ENCODE results near the gene LY9. TPM values are rescaled to one million over a fixed set of nuclear protein-coding genes. Genes with fewer than 3 reads are reported as not detected.

Gene LY9
- total RNA-seq, 3 donors from 2014 or later: 1.3 to 2.5 (median 2.3) TPM

DNA sequence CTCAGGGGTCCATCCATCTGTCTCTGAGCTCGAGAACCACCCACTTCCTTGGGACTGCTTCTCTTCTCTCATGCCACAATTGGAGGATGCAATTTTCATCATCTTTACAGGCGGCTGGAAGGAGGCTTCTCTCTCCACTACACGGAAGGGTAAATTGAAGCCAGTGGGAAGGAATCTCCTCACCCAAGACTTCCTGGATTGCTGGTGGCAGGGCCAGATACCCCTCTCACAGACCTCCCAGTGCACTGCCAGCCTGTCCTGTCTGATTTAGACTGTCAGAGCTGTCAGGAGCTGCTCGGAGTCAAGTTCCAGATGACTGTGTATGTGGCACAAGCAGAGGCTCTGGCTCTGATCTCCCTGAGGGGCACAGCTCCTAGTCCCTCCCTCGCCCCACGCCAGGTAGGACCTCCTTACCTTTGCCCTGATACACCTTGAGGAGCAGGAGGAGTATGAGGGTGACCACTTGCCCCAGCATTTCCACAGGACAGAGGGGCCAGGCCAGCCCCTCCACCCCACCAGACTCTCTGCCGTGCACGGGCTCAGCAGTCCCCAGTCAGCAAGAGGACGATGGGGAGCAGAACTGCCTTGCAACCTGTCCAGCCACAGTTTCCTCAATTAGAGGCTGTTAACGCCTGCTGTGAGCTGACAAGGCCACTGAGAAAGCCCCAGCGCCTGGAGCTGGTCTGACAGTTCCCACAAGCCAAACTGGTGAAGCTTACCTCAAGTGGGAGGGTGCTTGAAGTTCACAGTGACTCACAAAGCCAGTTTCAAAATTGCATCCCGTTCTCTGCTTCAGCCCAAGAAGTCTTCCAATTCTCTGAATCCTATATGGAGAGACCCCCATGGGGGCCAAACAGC, 66.5 kb downstream of the LY9 start, which contains the start of gene CD244:
TSS of gene CD244 (minus strand) at position 685 of the 858 bp plus-strand sequence. CDS start at position 475, 210 bp downstream.
- TF ChIP-seq, protein P1, sequence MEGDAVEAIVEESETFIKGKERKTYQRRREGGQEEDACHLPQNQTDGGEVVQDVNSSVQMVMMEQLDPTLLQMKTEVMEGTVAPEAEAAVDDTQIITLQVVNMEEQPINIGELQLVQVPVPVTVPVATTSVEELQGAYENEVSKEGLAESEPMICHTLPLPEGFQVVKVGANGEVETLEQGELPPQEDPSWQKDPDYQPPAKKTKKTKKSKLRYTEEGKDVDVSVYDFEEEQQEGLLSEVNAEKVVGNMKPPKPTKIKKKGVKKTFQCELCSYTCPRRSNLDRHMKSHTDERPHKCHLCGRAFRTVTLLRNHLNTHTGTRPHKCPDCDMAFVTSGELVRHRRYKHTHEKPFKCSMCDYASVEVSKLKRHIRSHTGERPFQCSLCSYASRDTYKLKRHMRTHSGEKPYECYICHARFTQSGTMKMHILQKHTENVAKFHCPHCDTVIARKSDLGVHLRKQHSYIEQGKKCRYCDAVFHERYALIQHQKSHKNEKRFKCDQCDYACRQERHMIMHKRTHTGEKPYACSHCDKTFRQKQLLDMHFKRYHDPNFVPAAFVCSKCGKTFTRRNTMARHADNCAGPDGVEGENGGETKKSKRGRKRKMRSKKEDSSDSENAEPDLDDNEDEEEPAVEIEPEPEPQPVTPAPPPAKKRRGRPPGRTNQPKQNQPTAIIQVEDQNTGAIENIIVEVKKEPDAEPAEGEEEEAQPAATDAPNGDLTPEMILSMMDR (IDR thresholded peaks at IDR 0.05): no peak
- intact Hi-C loops (cut with DNase I, micrococcal nuclease): no loop called here
- no peaks in the 10 kb centered on the region for H3K9me3 ChIP-seq
- peak; percentile 44 for ATAC-seq
- no peaks in the 10 kb centered on the region for H3K36me3 ChIP-seq (ENCODE audit: low read depth)
- DNase-seq: peak; percentile 45 to 60 (median 52)
- no peaks in the 10 kb centered on the region for H3K4me1 ChIP-seq (ENCODE audit: low read depth)
- H3K4me3 ChIP-seq: no peak within 1 kb of the TSS

DNA sequence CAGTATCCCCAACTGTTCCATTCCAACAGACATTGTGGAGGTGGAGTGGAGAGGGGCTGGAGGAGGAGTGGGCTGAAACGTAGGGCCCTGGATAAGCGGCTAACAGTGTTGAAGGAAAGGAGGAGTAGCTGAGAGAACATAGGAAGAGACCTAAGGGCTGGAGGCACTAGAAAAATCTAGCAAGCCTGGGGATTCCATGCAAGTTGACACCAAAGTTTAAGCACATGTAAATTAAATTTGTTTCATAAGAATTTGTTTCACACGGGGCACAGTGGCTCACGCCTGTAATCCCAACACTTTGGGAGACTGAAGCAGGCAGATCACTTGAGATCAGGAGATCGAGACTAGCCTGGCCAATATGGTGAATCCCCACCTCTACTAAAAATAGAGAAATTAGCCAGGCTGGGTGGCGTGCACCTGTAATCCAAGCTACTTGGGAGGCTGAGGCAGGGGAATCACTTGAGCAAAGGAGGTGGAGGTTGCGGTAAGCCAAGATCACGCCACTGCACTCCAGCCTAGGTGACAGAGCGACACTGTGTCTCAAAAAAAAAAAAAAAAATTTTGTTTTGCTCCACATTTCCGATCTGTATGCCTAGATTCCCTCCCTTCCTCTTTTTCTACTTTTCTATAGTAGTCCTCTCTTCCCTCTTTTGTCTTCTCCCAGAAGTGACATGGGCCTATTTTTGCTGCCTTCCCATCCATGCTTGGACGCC, 67.2 kb downstream of the LY9 start:
- intact Hi-C loops (cut with DNase I, micrococcal nuclease): no loop called here
- TF ChIP-seq, protein P1 (IDR thresholded peaks at IDR 0.05): no peak
- Histone ChIP-seq H3K36me3 (ENCODE audit: low read depth) (no peaks in the 10 kb centered on the region), H3K4me3 (no peak overlapping the region), H3K9me3 (no peaks in the 10 kb centered on the region), H3K4me1 (ENCODE audit: low read depth) (no peaks in the 10 kb centered on the region)
- no peak for ATAC-seq
- DNase-seq: no peak

DNA sequence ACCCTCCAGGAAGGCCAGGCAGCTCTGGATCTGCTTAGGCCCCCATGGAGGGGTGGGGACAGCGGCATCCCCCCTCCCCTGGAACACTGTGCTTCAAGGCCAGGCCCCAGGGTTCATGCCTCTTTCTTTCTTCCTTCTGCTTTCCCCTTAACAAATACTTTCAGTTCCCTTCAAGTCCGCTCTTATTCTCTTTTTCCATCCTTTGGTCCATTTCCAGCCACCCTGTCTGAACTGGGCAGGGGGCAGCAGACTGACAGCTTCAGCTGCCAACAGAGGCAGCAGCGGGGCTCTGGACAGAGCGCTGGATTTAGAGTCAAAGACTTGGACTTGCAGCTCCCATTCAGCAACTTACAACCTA, 67.8 kb downstream of the LY9 start:
- H3K4me1 ChIP-seq (ENCODE audit: low read depth): no peaks in the 10 kb centered on the region
- ATAC-seq (no peak), DNase-seq (no peak)
- no peaks in the 10 kb centered on the region for H3K9me3 ChIP-seq
- intact Hi-C loops (cut with DNase I, micrococcal nuclease): no loop called here
- H3K36me3 ChIP-seq (ENCODE audit: low read depth): no peaks in the 10 kb centered on the region
- TF ChIP-seq, protein P1 (IDR thresholded peaks at IDR 0.05): no peak
- no peak overlapping the region for H3K4me3 ChIP-seq

DNA sequence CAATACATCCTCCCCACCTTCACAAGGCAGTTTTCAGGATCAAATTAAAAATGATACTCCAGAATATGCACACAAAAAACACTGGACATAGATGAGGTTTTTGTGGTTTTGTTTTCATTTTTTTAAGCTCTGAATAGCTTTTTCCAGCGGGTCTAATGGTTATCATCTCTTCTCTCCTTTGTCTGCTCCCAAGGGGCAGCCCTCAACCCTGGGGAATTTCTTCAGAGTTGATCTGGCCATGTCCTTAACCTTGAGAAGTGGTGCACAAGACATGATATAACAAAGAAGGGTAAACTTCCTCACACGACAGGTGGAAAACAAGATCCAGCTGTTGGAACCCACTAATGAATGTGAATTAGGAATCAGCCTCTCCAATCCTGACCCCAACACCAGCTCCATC, 68.2 kb downstream of the LY9 start:
- TF ChIP-seq, protein P1 (IDR thresholded peaks at IDR 0.05): no peak
- Histone ChIP-seq H3K9me3 (no peaks in the 10 kb centered on the region), H3K4me1 (ENCODE audit: low read depth) (no peaks in the 10 kb centered on the region), H3K4me3 (no peak overlapping the region), H3K36me3 (ENCODE audit: low read depth) (no peaks in the 10 kb centered on the region)
- DNase-seq (no peak), ATAC-seq (no peak)
- intact Hi-C loops (cut with DNase I, micrococcal nuclease): no loop called here

DNA sequence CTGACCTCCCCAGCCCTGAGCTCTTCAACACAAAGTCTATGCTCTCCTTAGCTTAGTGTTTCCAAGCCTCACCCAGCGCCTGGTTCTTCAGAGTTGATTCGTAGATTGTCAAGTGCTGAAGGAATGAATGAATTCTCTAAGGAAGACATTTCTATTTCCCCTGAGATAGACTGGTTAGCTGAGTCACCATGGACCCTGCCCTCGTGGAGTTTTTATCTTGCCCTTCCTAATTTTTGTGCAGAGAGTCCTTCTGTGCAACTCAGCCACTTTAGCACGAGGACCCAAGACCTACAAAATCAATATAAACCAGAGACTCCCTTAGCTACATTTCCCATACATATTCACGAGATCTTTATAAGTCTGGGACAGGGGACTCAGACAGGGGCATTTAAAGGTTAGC, 69.4 kb downstream of the LY9 start:
- DNase-seq: no peak

More for the DNA sequence above, 69.4 kb downstream of the LY9 start:
- Histone ChIP-seq H3K4me3 (no peak overlapping the region), H3K36me3 (ENCODE audit: low read depth) (no peaks in the 10 kb centered on the region), H3K4me1 (ENCODE audit: low read depth) (no peaks in the 10 kb centered on the region), H3K9me3 (no peaks in the 10 kb centered on the region)
- TF ChIP-seq, protein P1 (IDR thresholded peaks at IDR 0.05): no peak
- ATAC-seq: no peak
- intact Hi-C loops (cut with DNase I, micrococcal nuclease): no loop called here
